Stimulated activated CD4-positive, alpha-beta T cell treated with anti-CD3 and anti-CD28 coated beads, Interleukin-12 subunit alpha, Interleukin-12 subunit beta, amount 100 ng/mL, for 4 hours (primary cell): ENCODE measurements around the gene ABTB1.
"Not testable (repeated sequence)": the region's sequence is repeated elsewhere in the genome, so short reads cannot be mapped to it uniquely, and the experiment has no call there.

Experiments
- DNase-seq: peaks from one replicate; pipeline ENCODE4 v3.0.0-alpha.2; 2020

The ABTB1 gene

GRCh38 chr3:127650236-127650635, 22.5 kb upstream of the ABTB1 start:
- no peak for DNase-seq

DNA sequence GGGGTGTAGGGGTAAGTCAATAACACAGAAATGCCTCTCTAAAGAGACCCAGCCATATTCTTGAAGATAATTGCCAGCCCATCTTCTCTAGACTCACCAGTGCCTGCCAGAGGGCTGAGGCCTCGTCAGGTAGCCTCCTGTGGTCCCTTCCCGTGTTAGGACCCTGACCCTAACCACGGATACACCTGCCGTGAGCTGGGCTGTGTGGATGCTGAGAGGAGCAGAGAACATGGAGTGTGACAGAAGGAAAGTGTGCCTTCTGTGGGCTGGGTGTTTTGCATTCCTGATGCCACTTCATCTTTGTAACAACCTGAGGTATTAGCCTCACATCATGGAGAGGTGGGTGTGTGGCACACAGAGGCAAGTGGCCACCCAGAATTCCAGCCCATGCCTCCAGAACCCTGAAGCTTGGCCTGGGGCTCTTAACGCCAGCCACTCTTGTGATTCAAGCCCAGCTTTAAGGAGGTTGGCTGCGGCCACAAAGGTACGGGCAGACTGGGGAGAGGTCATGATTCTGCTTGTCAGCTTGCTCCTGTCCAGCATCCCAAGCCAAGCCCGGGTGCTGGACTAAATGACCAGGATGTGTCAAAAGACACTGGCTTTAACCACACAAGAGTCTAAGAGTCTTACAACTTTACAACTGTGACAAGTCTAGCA, 21.1 kb upstream of the ABTB1 start:
- DNase-seq, result no peak

DNA sequence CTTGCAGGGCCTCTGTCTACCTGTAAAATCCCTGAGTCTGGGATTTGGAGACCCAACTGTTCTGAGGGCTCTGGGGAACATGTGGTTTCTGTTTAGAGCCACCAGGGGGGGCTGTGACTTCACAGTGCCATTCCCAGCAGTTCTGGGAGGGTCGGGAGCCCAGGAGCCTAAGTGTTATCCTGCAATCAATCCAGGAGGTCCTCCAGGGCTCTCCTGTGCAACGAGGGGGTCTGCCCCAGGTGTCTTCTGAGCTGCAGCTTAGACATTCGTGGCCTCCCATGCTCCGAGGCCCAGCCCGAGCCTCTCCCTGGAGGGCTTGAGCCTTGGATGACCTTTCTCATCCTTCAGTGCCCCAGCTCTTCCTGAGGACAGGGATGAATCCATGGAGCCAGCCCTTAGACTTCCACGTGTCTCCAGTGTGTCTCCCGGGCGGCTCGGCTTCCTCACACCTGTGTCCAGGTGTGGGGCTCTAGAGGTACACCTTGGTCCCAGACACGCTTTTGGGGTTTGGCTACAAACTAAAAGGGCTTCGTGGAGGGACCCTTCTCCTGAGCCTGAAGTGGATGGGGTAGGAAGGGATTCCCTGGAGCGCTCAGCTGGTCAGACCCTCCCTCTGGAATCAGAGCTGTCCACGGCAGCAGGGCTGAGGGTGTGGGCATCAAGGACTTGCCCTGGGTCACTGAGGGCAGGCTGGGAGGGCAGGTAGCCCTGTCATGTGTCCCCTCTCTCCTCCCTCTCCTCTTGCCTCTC, 20.3 kb upstream of the ABTB1 start:
- no peak for DNase-seq

- no peak for DNase-seq
Measured at GRCh38 chr3:127654374-127654773, 18.4 kb upstream of the ABTB1 start.

GRCh38 chr3:127654993-127655392, 17.8 kb upstream of the ABTB1 start:
- not testable (repeated sequence) for DNase-seq

- DNase-seq, result no peak
Measured at GRCh38 chr3:127655641-127656040, 17.1 kb upstream of the ABTB1 start.

DNA sequence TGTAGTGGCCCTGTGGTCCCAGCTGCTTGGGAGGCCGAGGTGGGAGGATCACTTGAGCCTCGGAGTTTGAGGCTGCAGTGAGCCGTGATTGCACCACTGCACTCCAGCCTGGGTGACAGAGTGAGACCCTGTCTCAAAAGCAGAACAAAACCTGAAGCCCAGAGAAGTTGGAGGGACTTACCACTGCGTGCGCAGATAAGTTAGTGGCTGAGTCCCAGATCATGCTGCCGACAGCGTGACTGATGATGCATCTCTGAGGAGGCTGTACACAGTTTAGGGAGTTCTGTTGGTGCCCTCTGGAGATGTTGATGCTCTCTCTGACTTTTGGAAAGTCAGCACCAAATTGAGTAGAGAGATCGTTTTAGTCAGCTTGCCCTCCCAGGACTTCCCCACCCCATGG, 15.8 kb upstream of the ABTB1 start:
- no peak for DNase-seq

DNA sequence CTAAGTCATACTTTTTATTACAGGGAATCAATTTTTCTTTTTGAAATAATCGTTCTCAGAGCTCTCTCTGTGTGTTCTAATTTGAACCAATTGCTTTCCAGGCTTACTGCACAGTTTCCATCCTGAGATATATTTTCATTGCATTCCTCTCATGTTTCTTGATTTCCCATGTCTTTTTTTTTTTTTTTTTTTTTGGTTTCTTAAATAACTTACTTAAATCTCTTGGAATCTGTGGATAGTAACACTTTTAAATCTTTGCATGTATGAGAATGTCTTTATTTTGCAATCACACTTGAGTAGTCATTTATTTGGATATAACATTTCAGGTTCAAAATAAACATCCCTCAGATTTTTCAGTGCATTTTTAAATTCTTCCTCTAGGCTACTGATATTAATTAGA, 14.5 kb upstream of the ABTB1 start:
- no peak for DNase-seq

DNA sequence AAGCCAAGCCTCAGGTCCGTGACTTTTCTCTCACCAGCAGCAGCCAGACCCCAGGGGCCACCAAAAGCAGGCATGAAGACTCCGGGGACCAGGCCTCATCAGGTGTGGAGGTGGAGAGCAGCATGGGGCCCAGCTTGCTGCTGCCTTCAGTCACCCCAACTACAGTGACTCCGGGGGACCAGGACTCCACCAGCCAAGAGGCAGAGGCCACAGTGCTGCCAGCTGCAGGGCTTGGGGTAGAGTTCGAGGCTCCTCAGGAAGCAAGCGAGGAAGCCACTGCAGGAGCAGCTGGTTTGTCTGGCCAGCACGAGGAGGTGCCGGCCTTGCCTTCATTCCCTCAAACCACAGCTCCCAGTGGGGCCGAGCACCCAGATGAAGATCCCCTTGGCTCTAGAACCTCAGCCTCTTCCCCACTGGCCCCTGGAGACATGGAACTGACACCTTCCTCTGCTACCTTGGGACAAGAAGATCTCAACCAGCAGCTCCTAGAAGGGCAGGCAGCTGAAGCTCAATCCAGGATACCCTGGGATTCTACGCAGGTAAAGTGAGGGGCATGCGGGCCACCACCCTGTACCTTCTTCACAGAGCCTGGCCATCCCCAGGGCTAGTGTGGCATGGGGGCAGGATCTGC, 12.0 kb upstream of the ABTB1 start:
- no peak for DNase-seq

DNA sequence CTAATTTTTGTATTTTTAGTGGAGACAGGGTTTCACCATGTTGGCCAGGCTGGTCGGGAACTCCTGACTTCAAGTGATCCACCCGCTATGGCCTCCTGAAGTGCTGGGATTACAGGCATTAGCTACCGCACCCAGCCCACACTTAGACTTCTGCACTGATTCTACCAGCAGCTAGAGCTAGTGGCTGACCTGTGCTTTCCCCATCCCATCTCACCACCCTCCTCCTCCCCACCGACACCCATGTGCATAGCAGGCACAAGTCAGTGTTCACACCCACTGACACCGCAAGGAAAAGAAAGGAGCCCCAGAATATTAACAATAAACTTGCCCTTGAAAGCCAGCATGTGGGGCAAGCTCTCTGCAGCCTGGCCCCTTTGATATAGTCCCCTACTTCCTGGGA, 11.2 kb upstream of the ABTB1 start:
- no peak for DNase-seq

DNA sequence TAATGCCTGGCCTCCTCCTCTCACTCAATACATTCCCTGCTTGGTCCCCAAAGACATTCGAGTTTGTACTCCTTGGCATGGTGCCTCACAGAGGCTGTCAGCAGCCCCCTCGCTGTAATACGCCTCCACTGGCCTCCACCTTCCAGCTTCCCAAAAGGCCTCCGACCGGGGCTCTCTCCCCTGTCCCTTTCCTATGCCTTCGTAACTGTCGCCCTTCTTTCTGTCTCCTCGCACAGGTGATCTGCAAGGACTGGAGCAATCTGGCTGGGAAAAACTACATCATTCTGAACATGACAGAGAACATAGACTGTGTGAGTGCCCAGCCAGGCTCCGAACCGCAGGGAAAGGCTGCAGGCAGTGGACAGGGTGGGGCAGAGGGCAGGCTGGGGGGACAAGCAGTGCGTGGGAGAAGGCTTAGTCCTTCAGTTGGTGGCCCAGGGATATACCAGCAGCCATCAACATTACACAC, 10.7 kb upstream of the ABTB1 start:
- DNase-seq, result no peak

DNA sequence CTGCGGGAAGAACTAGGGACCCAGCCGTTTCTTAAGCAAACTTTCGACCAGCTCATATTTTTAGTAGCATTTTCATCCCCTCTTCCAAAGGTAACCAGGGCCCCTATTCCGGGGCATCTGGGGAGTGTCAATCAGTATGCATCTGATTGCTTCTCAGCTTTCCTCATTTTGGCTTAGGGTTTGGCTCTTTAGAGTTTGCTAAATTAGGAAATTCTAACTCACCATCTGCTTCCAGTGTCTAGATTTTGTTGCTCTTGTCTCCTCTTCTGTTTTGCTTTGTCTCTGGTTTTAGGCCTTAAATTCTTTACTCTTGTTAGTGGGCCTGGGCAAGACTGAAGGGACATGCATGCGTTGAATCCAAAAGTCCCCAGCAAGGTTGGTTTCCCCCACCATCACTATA, 9.6 kb upstream of the ABTB1 start:
- DNase-seq, result no peak

GRCh38 chr3:127665165-127665564, 7.6 kb upstream of the ABTB1 start:
- DNase-seq, result no peak

DNA sequence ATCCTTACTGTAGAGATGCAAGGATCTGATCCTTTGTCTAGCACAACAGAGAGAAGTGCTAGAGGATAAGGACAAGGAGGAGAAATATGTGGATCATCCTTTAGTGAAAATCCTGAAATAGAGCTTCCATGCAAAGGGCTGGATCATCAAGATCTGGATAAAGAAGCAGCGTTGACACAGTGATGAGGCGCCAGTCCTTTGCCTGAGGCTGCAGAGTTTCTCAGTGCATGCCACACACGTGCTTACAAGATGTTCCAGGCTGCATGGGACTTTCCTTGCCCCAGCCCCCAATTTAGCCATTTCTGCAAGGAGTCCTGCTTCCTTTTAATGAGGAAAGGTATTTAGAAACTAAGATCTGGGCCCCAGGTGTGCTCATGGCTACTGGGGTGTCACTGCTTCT, 7.2 kb upstream of the ABTB1 start:
- DNase-seq, result no peak

DNA sequence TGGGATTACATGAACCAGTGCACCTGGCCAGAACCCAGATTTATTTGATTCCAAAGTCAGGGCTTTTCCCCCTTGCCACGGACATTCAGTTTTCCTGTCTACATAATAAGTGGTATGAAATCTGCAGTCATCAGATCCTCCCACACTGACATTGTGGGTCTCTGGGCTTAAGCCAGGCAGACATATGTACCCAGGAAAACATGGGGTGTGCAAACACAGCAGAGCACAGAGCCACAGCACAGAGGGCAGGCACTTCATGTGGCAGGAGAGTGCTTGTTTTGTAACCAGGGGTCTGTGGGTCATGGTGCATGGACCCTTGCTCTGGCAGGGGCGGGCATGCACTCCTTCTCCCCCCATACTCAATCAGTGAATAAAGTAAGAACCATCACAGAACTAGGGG, 6.1 kb upstream of the ABTB1 start:
- DNase-seq, result no peak

GRCh38 chr3:127667119-127667681, 5.6 kb upstream of the ABTB1 start:
- no peak for DNase-seq

GRCh38 chr3:127668906-127669305, 3.8 kb upstream of the ABTB1 start:
- DNase-seq, result no peak

- no peak for DNase-seq
Measured at GRCh38 chr3:127669541-127670228, 3.1 kb upstream of the ABTB1 start.

DNA sequence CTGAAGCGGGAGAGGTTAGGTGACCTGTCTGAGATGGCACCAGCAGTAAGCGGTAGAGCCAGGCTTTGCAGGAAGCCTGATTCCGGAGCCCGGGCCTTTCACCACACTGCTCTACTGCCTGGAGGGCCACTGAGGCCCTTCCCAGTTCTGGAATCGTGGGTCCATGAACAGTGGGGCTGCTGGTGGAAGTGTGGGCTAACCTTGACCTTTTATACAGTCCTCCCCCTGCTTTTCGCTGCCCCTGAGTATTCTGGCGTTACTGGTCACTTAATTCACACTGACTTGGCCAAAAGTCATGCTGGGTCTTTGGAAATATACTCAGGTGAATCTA, 2.6 kb upstream of the ABTB1 start:
- DNase-seq, result no peak

DNA sequence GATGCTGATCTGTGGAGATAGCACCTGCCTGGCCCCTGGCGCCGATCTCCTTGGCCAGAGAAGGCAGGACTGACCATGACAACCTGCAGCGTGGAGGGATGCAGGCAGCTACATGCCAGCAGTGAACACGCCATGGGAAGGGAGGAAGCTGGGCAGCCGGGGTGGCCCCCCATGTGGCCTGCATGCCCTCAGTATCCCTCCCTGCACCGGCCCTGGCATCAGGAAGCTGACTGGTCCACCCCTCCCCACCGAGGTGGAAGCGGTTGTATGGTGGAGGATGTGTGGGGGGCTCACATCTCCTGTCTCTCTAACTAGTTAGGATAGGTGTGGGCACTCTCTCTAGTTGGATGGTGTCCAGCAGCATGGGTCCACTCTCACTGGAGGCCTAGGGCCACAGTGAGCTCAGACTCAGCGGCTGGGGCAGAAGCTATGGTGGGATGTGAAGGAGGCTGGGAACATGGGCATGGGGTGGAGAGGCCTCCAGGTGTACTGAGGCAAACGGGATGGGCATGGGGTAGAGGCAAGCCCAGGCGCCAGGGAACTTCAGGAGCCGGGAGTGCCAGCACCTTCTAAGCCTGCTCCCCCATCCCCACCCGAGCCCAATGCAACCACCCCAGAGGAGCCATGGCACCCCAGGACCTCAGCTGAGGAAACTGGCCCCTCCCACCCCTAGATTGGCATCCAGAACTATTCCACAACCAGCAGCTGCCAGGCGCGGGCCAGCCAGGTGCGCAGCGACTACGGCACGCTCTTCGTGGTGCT, 1.8 kb upstream of the ABTB1 start:
- DNase-seq, result no peak

GRCh38 chr3:127671523-127672428, 976 bp upstream of the ABTB1 start:
- DNase-seq, result peak; percentile 24
